HS-27A (cell line): Measurements from ENCODE around the gene ADCY1.

Experiments used
- DNase-seq: peaks from one replicate; pipeline ENCODE4 v3.0.0-alpha.2; 2012; ENCODE audit warnings: low read depth, missing footprints

ADCY1 gene

GRCh38 chr7:45593121-45593541 lies 19.0 kb downstream of the ADCY1 start:
- no peak for DNase-seq

GRCh38 chr7:45593877-45594276 lies 19.7 kb downstream of the ADCY1 start:
- no peak for DNase-seq

GRCh38 chr7:45594745-45595535 lies 20.8 kb downstream of the ADCY1 start:
- DNase-seq, result no peak

- no peak for DNase-seq
Observed at GRCh38 chr7:45595809-45596664, 21.9 kb downstream of the ADCY1 start.

- DNase-seq, result no peak
Observed at GRCh38 chr7:45596665-45597095, 22.5 kb downstream of the ADCY1 start.

GRCh38 chr7:45597286-45597984 lies 23.3 kb downstream of the ADCY1 start:
- no peak for DNase-seq

GRCh38 chr7:45598886-45599520 lies 24.8 kb downstream of the ADCY1 start:
- DNase-seq, result no peak

GRCh38 chr7:45599851-45600706 lies 25.9 kb downstream of the ADCY1 start:
- DNase-seq, result no peak

- DNase-seq, result no peak
Observed at GRCh38 chr7:45601094-45601493, 26.9 kb downstream of the ADCY1 start.

- no peak for DNase-seq
Observed at GRCh38 chr7:45601816-45602540, 27.8 kb downstream of the ADCY1 start.

GRCh38 chr7:45606050-45606449 lies 31.9 kb downstream of the ADCY1 start:
- no peak for DNase-seq

- no peak for DNase-seq
Observed at GRCh38 chr7:45606931-45607330, 32.8 kb downstream of the ADCY1 start.

GRCh38 chr7:45609180-45609579 lies 35.0 kb downstream of the ADCY1 start:
- DNase-seq, result no peak

GRCh38 chr7:45610019-45610418 lies 35.9 kb downstream of the ADCY1 start:
- no peak for DNase-seq

GRCh38 chr7:45610660-45611299 lies 36.6 kb downstream of the ADCY1 start:
- DNase-seq, result no peak

- no peak for DNase-seq
Observed at GRCh38 chr7:45617166-45617565, 43.0 kb downstream of the ADCY1 start.

- DNase-seq, result no peak
Observed at GRCh38 chr7:45622058-45622457, 47.9 kb downstream of the ADCY1 start.

- no peak for DNase-seq
Observed at GRCh38 chr7:45623157-45623556, 49.0 kb downstream of the ADCY1 start.

GRCh38 chr7:45623740-45624391 lies 49.7 kb downstream of the ADCY1 start:
- no peak for DNase-seq
